ENCODE data around the gene BAIAP2. TPM values are rescaled to one million over a fixed set of nuclear protein-coding genes. Genes with fewer than 3 reads are reported as not detected.

Gene BAIAP2
- total and polyA plus RNA-seq, 2 of the 13 experiments (the other 11 are each of a cell fraction or from before 2014, with no cell fraction given): 22.5 to 24.0 TPM

- TF ChIP-seq TFDP1 (CRISPR knock-in tag; IDR thresholded peaks at IDR 0.05; ENCODE audit: borderline replicate concordance): peak; percentile 85; the same call in 1 of the 2 replicates
- no peak; the same call in 1 of the 2 replicates for TF ChIP-seq ZBTB8A (CRISPR knock-in tag; IDR thresholded peaks at IDR 0.05; ENCODE audit: borderline replicate concordance, low read depth)
- TF ChIP-seq TGIF2 (CRISPR knock-in tag; IDR thresholded peaks at IDR 0.05): peak; percentile 97
- no peak for TF ChIP-seq ZNF510 (CRISPR knock-in tag; IDR thresholded peaks at IDR 0.05; ENCODE audit: low read depth)
- TF ChIP-seq ZNF781 (CRISPR knock-in tag; IDR thresholded peaks at IDR 0.05; ENCODE audit: borderline replicate concordance, not compliant biosample characterization): no peak
- TF ChIP-seq PBX3 (CRISPR knock-in tag; IDR thresholded peaks at IDR 0.05; ENCODE audit: borderline replicate concordance): 0 out of 2 replicates have a peak, but pooled peaks have one; percentile 38
- peak; percentile 72 for TF ChIP-seq ZKSCAN1 (IDR thresholded peaks at IDR 0.05; ENCODE audit: low read length)
- TF ChIP-seq HMGXB3 (CRISPR knock-in tag; IDR thresholded peaks at IDR 0.05; ENCODE audit: borderline replicate concordance): peak; percentile 86; the same call in 1 of the 2 replicates
- TF ChIP-seq ZNF776 (CRISPR knock-in tag; IDR thresholded peaks at IDR 0.05): peak; percentile 96
- peak; percentile 82 for TF ChIP-seq YY1 (IDR thresholded peaks at IDR 0.05; ENCODE audit: insufficient read depth, insufficient replicate concordance, low read depth, low read length)
- TF ChIP-seq PHF5A (CRISPR knock-in tag; IDR thresholded peaks at IDR 0.05; ENCODE audit: low read depth, unreplicated experiment): peak; percentile 99
- TF ChIP-seq ZFP91 (CRISPR knock-in tag; IDR thresholded peaks at IDR 0.05; ENCODE audit: borderline replicate concordance): peak; percentile 97
- no peak for TF ChIP-seq FOXP1 (IDR thresholded peaks at IDR 0.05)
- peak; percentile 28; the same call in 1 of the 2 replicates for TF ChIP-seq FOXP1 (CRISPR knock-in tag; IDR thresholded peaks at IDR 0.05)
- 0 out of 2 replicates have a peak, but pooled peaks have one; percentile 37 for TF ChIP-seq ZNF383 (CRISPR knock-in tag; IDR thresholded peaks at IDR 0.05; ENCODE audit: borderline replicate concordance)
- TF ChIP-seq ZNF577 (CRISPR knock-in tag; IDR thresholded peaks at IDR 0.05; ENCODE audit: borderline replicate concordance, low read depth): 0 out of 2 replicates have a peak, but pooled peaks have one; percentile 41
- TF ChIP-seq TERF1 (CRISPR knock-in tag; IDR thresholded peaks at IDR 0.05): no peak
- TF ChIP-seq REL (CRISPR knock-in tag; conservative IDR thresholded peaks at IDR 0.05): no peak; the same call in 1 of the 2 replicates
These were observed 66.8 kb downstream of the BAIAP2 start (continued) for GRCh38 chr17:81101614-81102306.
